ENCODE results near the gene WASL. TPM values are rescaled to one million over a fixed set of nuclear protein-coding genes. Genes with fewer than 3 reads are reported as not detected.

Gene WASL
- total and polyA plus RNA-seq, 9 donors = 11.4 to 39.4 (median 30.2) TPM

DNA sequence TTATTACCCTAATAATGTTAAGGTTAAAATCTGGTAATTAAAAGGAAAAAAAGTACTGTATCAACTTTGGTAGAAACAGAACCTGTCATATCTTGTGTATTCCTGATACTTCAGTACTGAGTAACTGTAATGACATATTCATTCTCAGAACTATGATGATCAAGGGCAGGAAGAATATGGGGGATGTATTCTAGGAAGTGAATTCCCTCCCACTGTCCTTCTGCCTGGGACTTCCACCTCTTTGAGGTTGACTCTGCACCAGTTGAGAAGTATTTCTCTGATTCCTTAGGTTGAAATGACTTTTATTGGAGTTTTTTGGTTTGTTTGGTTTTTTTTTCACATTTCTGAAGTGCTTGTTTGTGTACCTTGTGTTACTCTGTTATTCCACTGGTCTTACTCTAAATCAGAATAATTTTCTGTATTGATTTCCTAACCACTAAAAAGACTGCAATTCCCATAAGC, 36.9 kb downstream of the WASL start:
- Histone ChIP-seq H3K27ac (ENCODE audit: low read length) (no peak overlapping the region), H3K36me3 (ENCODE audit: control insufficient read depth, insufficient read depth, low read length) (peaks cover 5% of the 10 kb centered on the region), H3K4me3 (ENCODE audit: low read length) (no peak overlapping the region), H3K27me3 (ENCODE audit: control insufficient read depth, insufficient read depth, low read length) (no peaks in the 10 kb centered on the region), H3K9me3 (replicated peaks; ENCODE audit: control insufficient read depth, low read depth, low read length) (no peaks in the 10 kb centered on the region), H3K4me1 (ENCODE audit: control insufficient read depth, insufficient read depth, low read length) (no peaks in the 10 kb centered on the region)
- DNase-seq = no peak

DNA sequence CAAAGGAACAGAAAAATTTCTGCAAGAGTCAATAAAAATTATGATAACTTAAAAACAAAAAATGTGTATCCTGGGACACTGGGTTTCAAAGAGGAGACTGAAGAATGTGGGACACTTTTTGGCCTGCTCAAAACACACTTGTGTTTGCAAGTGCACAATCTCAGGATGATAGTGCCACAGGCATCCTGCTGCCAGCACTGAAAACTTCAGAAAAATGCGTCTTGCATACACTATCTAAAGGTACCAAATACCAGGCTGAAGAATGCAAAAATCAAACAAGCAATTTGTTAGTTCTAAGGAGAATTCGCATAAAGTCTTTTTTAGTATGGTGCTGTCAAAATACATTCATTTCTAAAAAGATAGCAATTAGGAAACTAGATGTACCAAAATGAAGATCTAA, 38.1 kb downstream of the WASL start:
- H3K27ac ChIP-seq (ENCODE audit: low read length) = no peak overlapping the region
- H3K4me1 ChIP-seq (ENCODE audit: control insufficient read depth, insufficient read depth, low read length) = no peaks in the 10 kb centered on the region
- no peaks in the 10 kb centered on the region for H3K9me3 ChIP-seq (replicated peaks; ENCODE audit: control insufficient read depth, low read depth, low read length)
- WGBS (ENCODE audit: insufficient coverage) = no CpG with 5 or more reads among the region's 2 CpGs
- H3K27me3 ChIP-seq (ENCODE audit: control insufficient read depth, insufficient read depth, low read length) = no peaks in the 10 kb centered on the region
- DNase-seq = no peak
- peaks cover 8% of the 10 kb centered on the region for H3K36me3 ChIP-seq (ENCODE audit: control insufficient read depth, insufficient read depth, low read length)
- no peak overlapping the region for H3K4me3 ChIP-seq (ENCODE audit: low read length)

DNA sequence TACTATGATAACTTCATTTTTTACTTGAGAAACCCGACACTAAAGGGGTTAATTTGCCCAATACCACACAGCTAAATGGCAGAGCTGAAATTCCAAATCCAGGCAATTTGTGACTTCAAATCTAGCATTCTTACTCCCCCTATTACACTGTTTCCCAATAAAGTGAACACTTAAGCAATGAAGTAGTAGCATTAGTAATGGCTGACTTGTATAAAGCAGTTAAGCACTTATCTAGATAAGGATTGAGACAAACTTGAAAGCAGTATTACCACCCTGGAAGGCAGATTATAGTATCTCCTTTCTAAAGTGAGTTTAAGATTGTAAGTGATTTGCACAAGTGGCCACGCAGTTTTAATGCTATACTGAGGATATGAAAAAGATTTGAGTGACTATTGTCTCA, 39.3 kb downstream of the WASL start:
- no CpG with 5 or more reads among the region's 2 CpGs for WGBS (ENCODE audit: insufficient coverage)
- no peaks in the 10 kb centered on the region for H3K27me3 ChIP-seq (ENCODE audit: control insufficient read depth, insufficient read depth, low read length)
- H3K4me3 ChIP-seq (ENCODE audit: low read length) = no peak overlapping the region
- no peaks in the 10 kb centered on the region for H3K4me1 ChIP-seq (ENCODE audit: control insufficient read depth, insufficient read depth, low read length)
- H3K9me3 ChIP-seq (replicated peaks; ENCODE audit: control insufficient read depth, low read depth, low read length) = no peaks in the 10 kb centered on the region
- H3K27ac ChIP-seq (ENCODE audit: low read length) = no peak overlapping the region
- peaks cover 12% of the 10 kb centered on the region for H3K36me3 ChIP-seq (ENCODE audit: control insufficient read depth, insufficient read depth, low read length)
- no peak for DNase-seq

DNA sequence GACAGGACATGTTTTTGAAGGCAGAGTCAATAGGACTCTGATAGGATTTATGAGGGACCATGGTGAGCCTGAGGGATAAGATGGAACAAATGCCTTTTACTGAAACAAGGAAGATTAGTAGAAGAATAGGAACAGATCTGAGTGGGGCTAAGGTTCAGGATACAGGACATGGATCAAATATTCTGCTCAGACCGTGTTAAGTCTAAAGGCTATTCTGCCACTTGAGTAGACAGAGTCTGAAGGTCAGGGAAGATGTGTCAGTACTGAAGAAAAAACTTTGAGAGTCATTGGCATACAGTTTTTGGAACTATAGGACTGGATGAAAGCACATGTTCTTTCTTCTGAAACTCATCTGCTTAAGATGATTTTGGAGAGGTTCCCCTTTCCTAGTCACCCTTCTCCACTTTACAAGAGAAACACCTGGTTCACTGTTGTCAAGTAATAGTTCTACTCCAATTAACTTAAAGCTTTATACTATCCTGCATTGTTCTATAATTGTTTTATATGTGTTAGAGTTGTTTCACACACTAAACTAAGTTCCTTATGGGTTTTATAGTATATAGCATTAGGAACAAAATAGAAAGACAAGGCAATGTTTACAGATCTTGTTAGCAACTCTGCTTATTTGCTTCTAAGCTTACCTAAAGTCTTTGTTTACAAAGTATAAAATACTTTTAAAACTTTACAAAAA, 43.4 kb downstream of the WASL start:
- no peak overlapping the region for H3K4me3 ChIP-seq (ENCODE audit: low read length)
- H3K4me1 ChIP-seq (ENCODE audit: control insufficient read depth, insufficient read depth, low read length) = no peaks in the 10 kb centered on the region
- H3K27ac ChIP-seq (ENCODE audit: low read length) = no peak overlapping the region
- WGBS (ENCODE audit: insufficient coverage) = 82% methylated on average over 1 of the region's 1 CpG
- H3K27me3 ChIP-seq (ENCODE audit: control insufficient read depth, insufficient read depth, low read length) = no peaks in the 10 kb centered on the region
- H3K9me3 ChIP-seq (replicated peaks; ENCODE audit: control insufficient read depth, low read depth, low read length) = no peaks in the 10 kb centered on the region
- no peak for DNase-seq
- H3K36me3 ChIP-seq (ENCODE audit: control insufficient read depth, insufficient read depth, low read length) = peaks cover 12% of the 10 kb centered on the region

DNA sequence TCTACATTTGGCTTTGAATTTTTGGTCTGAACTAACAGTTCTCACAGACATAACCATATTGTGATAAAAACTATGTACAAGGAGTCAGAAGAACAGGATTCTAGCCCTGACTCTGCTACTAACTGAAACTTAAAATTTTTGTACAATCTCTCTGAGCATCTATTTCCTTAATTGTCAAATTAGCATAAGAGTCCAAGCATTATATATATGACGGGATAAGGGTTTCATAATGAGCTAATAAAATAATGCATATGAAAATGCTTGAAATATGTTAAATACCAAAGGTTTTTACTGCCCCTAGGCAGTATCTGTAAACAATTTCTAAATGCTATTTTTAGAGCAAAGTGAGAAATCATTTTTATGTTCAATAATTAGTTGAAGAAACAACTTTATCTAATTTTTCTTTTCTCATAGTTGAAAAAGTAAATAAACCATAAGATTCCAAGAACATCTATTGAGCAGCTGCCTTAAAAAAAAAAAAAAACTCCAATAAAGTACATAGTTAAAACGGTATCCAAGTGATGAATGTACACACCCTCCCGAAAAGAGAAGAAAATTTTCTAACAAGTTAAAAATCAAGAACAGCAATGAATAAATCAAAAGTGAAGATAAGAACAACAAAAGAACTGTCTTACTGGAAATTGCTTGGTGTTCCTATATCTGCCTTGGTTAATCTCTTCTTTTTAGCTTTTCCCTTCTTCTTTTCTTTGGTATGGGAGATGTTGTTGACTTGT, 52.7 kb downstream of the WASL start:
- Histone ChIP-seq H3K9me3 (replicated peaks; ENCODE audit: control insufficient read depth, low read depth, low read length) (no peaks in the 10 kb centered on the region), H3K27me3 (ENCODE audit: control insufficient read depth, insufficient read depth, low read length) (no peaks in the 10 kb centered on the region), H3K4me1 (ENCODE audit: control insufficient read depth, insufficient read depth, low read length) (no peaks in the 10 kb centered on the region), H3K4me3 (ENCODE audit: low read length) (no peak overlapping the region), H3K36me3 (ENCODE audit: control insufficient read depth, insufficient read depth, low read length) (peaks cover 10% of the 10 kb centered on the region), H3K27ac (ENCODE audit: low read length) (no peak overlapping the region)
- no peak for DNase-seq
- WGBS (ENCODE audit: insufficient coverage) = no CpG with 5 or more reads among the region's 3 CpGs

DNA sequence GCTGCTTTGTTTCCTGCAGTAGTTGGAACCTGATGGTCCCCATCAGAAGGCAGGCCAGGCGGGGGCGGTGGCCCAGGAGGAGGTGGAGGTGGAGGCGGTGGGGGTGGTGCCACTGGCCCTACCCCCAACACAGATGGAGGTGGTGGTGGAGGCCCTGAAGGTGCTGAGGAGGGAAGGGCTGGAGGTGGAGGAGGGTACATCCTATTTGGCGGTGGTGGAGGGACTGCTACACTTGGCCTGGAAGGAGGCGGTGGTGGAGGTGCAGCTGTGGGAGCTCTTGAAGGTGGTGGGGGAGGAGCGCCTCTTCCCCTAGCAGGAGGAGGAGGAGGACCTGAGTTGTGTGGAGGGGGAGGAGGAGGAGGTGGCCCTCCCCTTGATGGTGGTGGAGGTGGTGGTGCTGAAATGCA, 56.3 kb downstream of the WASL start:
- Histone ChIP-seq H3K27ac (ENCODE audit: low read length) (no peak overlapping the region), H3K27me3 (ENCODE audit: control insufficient read depth, insufficient read depth, low read length) (no peaks in the 10 kb centered on the region), H3K36me3 (ENCODE audit: control insufficient read depth, insufficient read depth, low read length) (peaks cover 16% of the 10 kb centered on the region), H3K4me3 (ENCODE audit: low read length) (no peak overlapping the region), H3K4me1 (ENCODE audit: control insufficient read depth, insufficient read depth, low read length) (no peaks in the 10 kb centered on the region), H3K9me3 (replicated peaks; ENCODE audit: control insufficient read depth, low read depth, low read length) (no peaks in the 10 kb centered on the region)
- 90% methylated on average over 5 of the region's 6 CpGs for WGBS (ENCODE audit: insufficient coverage)
- no peak for DNase-seq

DNA sequence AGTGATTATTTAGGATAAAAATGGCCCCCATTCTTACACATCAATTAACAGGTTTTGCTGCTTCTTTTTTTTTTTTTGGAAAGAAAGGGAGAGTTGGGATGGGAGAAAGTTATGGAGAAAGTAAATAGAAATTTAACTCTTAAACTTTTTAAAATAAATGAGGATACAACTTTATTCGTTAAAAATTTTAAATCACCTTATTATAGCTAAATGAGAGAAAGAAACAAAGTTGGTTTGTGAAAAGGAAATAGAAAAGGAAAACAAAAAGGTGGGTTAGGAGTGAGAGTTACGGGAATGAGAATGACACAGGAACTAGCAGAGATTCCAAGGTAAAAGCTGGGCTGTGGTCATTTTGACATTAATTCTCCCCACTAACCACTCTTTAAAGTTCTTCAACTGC, 58.3 kb downstream of the WASL start:
- Histone ChIP-seq H3K4me3 (ENCODE audit: low read length) (no peak overlapping the region), H3K27ac (ENCODE audit: low read length) (no peak overlapping the region), H3K36me3 (ENCODE audit: control insufficient read depth, insufficient read depth, low read length) (peaks cover 16% of the 10 kb centered on the region), H3K9me3 (replicated peaks; ENCODE audit: control insufficient read depth, low read depth, low read length) (no peaks in the 10 kb centered on the region), H3K27me3 (ENCODE audit: control insufficient read depth, insufficient read depth, low read length) (no peaks in the 10 kb centered on the region), H3K4me1 (ENCODE audit: control insufficient read depth, insufficient read depth, low read length) (no peaks in the 10 kb centered on the region)
- no peak for DNase-seq
- no CpG with 5 or more reads among the region's 2 CpGs for WGBS (ENCODE audit: insufficient coverage)

DNA sequence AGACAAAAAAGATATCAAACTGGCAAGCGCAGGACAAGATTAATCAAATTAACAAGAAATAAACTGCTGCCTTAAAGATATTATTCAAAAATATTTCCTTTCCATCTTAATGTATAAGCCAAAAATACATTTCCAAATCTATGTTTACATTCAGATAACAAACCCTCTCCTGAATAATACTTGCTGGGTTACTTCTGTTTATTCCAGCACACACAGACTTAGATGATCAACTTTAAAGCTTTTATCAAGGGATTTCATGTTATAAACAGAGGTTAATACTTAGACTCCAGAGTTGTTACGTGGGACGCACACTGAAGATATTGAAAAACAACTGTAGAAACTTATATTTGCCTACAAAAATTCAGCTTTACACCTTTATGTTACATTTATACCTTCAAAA, 59.6 kb downstream of the WASL start:
- WGBS (ENCODE audit: insufficient coverage) = no CpG with 5 or more reads among the region's 3 CpGs
- no peak overlapping the region for H3K27ac ChIP-seq (ENCODE audit: low read length)
- H3K36me3 ChIP-seq (ENCODE audit: control insufficient read depth, insufficient read depth, low read length) = peaks cover 16% of the 10 kb centered on the region
- H3K27me3 ChIP-seq (ENCODE audit: control insufficient read depth, insufficient read depth, low read length) = no peaks in the 10 kb centered on the region
- no peaks in the 10 kb centered on the region for H3K9me3 ChIP-seq (replicated peaks; ENCODE audit: control insufficient read depth, low read depth, low read length)
- DNase-seq = no peak
- H3K4me3 ChIP-seq (ENCODE audit: low read length) = no peak overlapping the region
- H3K4me1 ChIP-seq (ENCODE audit: control insufficient read depth, insufficient read depth, low read length) = no peaks in the 10 kb centered on the region

DNA sequence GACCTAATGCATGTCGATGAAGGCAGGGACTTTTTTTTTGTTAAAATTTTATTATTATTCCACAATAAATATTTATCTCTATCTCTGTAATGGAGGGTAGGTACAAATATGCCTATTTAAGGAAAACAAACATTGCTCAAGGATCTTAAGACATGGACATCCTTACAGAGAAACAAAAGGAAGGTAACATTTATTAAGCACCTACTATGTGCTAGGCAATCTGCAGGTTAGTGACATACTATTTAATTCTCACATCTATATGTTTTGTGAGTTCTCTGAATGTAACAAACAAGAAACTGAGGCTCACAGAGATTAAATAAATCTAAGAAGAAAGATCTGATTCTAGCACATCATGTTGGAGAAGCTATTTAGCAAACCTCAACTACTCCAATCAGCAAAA, 61.1 kb downstream of the WASL start:
- H3K27ac ChIP-seq (ENCODE audit: low read length) = no peak overlapping the region
- H3K36me3 ChIP-seq (ENCODE audit: control insufficient read depth, insufficient read depth, low read length) = peaks cover 16% of the 10 kb centered on the region
- H3K4me3 ChIP-seq (ENCODE audit: low read length) = no peak overlapping the region
- WGBS (ENCODE audit: insufficient coverage) = no CpG with 5 or more reads among the region's 1 CpG
- no peaks in the 10 kb centered on the region for H3K27me3 ChIP-seq (ENCODE audit: control insufficient read depth, insufficient read depth, low read length)
- H3K9me3 ChIP-seq (replicated peaks; ENCODE audit: control insufficient read depth, low read depth, low read length) = no peaks in the 10 kb centered on the region
- no peak for DNase-seq
- H3K4me1 ChIP-seq (ENCODE audit: control insufficient read depth, insufficient read depth, low read length) = no peaks in the 10 kb centered on the region

DNA sequence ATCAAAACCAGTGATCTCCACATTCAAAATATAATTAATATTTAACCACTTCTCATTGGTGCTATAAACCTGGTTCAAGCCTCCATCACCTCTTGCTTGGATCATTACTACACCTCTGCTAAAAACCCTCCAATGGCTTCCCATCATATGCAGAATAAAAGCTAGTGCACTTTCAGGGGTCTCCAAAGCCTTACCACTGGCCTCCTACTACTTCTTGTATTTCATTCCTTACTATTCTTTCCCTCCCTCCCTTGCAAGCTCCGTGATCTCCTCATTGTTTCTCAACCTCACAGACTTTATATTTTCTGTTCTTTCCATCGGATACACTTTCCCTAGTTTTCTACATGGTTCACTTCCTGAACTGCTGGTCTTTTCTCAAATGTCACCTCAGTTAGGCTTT, 61.6 kb downstream of the WASL start:
- H3K27ac ChIP-seq (ENCODE audit: low read length) = no peak overlapping the region
- no peak for DNase-seq
- H3K4me3 ChIP-seq (ENCODE audit: low read length) = no peak overlapping the region
- H3K36me3 ChIP-seq (ENCODE audit: control insufficient read depth, insufficient read depth, low read length) = peaks cover 11% of the 10 kb centered on the region
- 92% methylated on average over 2 of the region's 2 CpGs for WGBS (ENCODE audit: insufficient coverage)
- no peaks in the 10 kb centered on the region for H3K27me3 ChIP-seq (ENCODE audit: control insufficient read depth, insufficient read depth, low read length)
- H3K4me1 ChIP-seq (ENCODE audit: control insufficient read depth, insufficient read depth, low read length) = no peaks in the 10 kb centered on the region
- no peaks in the 10 kb centered on the region for H3K9me3 ChIP-seq (replicated peaks; ENCODE audit: control insufficient read depth, low read depth, low read length)
